Measurements from ENCODE around the gene RPS8. TPM values are rescaled to one million over a fixed set of nuclear protein-coding genes. Genes with fewer than 3 reads are reported as not detected.
"Not testable (repeated sequence)": the region's sequence is repeated elsewhere in the genome, so short reads cannot be mapped to it uniquely, and the experiment has no call there.

The RPS8 gene
- total RNA-seq, 2 experiments from 2014 or later = 3,394 to 3,436 TPM

DNA sequence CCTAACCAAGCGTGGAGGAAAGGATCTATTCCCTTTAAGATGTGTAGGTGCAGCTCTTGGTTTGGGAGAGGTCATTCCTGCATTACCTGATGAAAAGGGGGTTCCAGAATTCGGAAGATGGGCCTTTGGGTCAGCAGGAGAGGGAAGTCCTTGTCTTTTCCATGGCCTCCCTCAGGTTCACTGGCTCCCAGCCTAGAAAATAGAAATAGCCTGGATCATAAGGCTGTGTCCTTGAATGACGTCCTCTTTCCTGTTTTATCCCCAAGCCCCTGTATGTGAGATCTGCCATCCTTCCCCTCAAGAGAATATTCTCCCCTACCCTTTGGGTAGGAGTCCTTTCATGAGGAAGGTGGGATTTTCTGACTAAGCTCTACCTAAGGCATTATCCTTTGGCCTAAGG lies 14.5 kb upstream of the RPS8 start:
- H3K27me3 ChIP-seq (ENCODE audit: control insufficient read depth in 1 of 2, insufficient read depth in 2 of 2, low read length in 2 of 2) = no peaks in the 10 kb centered on the region
- peaks cover 4% of the 10 kb centered on the region for H3K36me3 ChIP-seq (ENCODE audit: insufficient read depth, low read length)
- DNase-seq (no peak), ATAC-seq (ENCODE audit: poor library complexity) (no peak)
- ChIA-PET POLR2A (interaction anchor here (1.6 kb wide), 1 partner anchor 15 kb away, joined by 5 read pairs; the partner anchor contains the start of gene RPS8), CTCF (interaction anchor here (1.6 kb wide), 1 partner anchor 29 kb away, joined by 5 read pairs; no protein-coding TSS in a partner anchor)
- H3K4me3 ChIP-seq (ENCODE audit: low read length) = no peak overlapping the region
- Mint-ChIP-seq H3K27me3 (no peaks in the 10 kb centered on the region), H3K36me3 (ENCODE audit: low read depth) (no peaks in the 10 kb centered on the region), H3K9me3 (no peaks in the 10 kb centered on the region), H3K27ac (no peak overlapping the region), H3K4me1 (ENCODE audit: low read depth) (no peaks in the 10 kb centered on the region), H3K4me3 (no peak overlapping the region)
- H3K4me1 ChIP-seq (ENCODE audit: insufficient read depth, low read length) = peaks cover 5% of the 10 kb centered on the region
- TF ChIP-seq, protein P1, sequence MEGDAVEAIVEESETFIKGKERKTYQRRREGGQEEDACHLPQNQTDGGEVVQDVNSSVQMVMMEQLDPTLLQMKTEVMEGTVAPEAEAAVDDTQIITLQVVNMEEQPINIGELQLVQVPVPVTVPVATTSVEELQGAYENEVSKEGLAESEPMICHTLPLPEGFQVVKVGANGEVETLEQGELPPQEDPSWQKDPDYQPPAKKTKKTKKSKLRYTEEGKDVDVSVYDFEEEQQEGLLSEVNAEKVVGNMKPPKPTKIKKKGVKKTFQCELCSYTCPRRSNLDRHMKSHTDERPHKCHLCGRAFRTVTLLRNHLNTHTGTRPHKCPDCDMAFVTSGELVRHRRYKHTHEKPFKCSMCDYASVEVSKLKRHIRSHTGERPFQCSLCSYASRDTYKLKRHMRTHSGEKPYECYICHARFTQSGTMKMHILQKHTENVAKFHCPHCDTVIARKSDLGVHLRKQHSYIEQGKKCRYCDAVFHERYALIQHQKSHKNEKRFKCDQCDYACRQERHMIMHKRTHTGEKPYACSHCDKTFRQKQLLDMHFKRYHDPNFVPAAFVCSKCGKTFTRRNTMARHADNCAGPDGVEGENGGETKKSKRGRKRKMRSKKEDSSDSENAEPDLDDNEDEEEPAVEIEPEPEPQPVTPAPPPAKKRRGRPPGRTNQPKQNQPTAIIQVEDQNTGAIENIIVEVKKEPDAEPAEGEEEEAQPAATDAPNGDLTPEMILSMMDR (IDR thresholded peaks at IDR 0.05) = no peak
- no peaks in the 10 kb centered on the region for H3K9me3 ChIP-seq (ENCODE audit: control insufficient read depth in 1 of 2, insufficient read depth in 1 of 2, low read length in 2 of 2)
- H3K27ac ChIP-seq (ENCODE audit: low read depth in 1 of 2, low read length in 2 of 2) = no peak overlapping the region
- intact Hi-C loops (cut with DNase I, micrococcal nuclease) = no loop called here

DNA sequence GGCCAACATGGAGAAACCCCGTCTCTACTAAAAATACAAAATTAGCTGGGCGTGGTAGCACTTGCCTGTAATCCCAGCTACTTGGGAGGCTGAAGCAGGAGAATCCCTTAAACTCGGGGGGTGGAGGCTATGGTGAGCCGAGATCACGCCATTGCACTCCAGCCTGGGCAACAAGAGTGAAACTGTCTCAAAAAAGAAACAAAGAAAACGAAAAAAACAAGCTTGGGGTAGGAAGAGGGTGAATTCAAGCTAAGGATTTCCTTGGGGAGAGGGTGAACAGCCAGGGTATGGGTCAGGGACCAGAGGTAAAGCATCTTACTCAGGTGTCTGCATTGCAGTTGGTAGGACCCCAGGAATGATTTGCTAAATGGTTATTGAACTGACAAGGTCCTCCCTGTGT lies 8.9 kb upstream of the RPS8 start:
- CTCF ChIA-PET; H3K27me3 Mint-ChIP-seq; H3K36me3 ChIP-seq (ENCODE audit: insufficient read depth, low read length); H3K27me3 ChIP-seq (ENCODE audit: control insufficient read depth in 1 of 2, insufficient read depth in 2 of 2, low read length in 2 of 2); H3K4me1 ChIP-seq (ENCODE audit: insufficient read depth, low read length); H3K36me3 Mint-ChIP-seq (ENCODE audit: low read depth); H3K4me3 ChIP-seq (ENCODE audit: low read length); H3K4me3 Mint-ChIP-seq; H3K27ac Mint-ChIP-seq; H3K4me1 Mint-ChIP-seq (ENCODE audit: low read depth); intact Hi-C loops (cut with DNase I, micrococcal nuclease); H3K27ac ChIP-seq (ENCODE audit: low read depth in 1 of 2, low read length in 2 of 2); DNase-seq; H3K9me3 Mint-ChIP-seq; H3K9me3 ChIP-seq (ENCODE audit: control insufficient read depth in 1 of 2, insufficient read depth in 1 of 2, low read length in 2 of 2); ATAC-seq (ENCODE audit: poor library complexity): not testable (repeated sequence)
- POLR2A ChIA-PET = interaction anchor here (2.2 kb wide), 1 partner anchor 9 kb away, joined by 10 read pairs; the partner anchor contains the start of gene RPS8

DNA sequence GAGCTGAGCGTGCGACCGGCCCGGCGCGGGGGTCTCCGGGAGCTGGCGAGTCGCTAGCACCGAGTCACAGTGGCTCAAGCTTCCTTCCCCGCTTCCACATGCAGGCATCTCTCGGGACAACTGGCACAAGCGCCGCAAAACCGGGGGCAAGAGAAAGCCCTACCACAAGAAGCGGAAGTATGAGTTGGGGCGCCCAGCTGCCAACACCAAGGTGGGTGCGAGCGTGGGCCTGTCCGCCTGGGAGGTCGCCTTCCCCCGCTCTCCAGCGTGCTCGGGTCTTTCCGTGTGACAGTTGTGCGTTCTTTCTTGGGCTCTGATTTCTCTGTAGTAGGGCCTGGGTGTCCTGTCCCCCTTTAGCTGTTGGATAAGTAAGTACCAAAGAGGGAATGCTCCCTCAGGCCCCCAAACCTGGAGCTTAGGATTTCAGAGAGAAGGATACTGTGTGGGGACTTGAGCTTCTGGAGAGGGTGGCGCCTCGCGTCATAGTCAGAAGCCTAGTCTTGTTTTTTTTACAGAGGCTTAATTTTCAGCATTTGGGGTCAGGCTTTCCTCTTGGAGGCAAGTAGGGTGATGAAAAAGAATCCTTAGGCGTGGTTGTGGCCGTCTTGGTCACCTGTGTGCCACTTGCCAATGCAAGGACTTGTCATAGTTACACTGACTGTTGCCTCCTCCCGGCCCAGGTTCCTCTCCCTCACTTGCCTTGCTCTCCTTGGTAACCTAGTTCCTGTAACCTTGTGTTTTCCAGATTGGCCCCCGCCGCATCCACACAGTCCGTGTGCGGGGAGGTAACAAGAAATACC lies 790 bp downstream of the RPS8 start:
- DNase-seq (peak in 8 of 14 experiments; percentile 20 to 64 (median 27)), ATAC-seq (ENCODE audit: poor library complexity) (peak; percentile 17)
- H3K9me3 ChIP-seq (ENCODE audit: control insufficient read depth in 1 of 2, insufficient read depth in 1 of 2, low read length in 2 of 2) = no peaks in the 10 kb centered on the region
- H3K4me1 Mint-ChIP-seq (ENCODE audit: low read depth) = peaks cover 54% of the 10 kb centered on the region
- intact Hi-C loops (cut with DNase I, micrococcal nuclease) = loop anchor here (1.0 to 10.0 kb wide), 9 partner anchors 35 to 719 kb away; partner anchors contain the start of genes RNU5D-1 (in 2 of the 2), ARMH1 (in 1 of the 2), EIF2B3 (in 1 of the 2) and MUTYH (in 1 of the 2)
- H3K4me3 ChIP-seq (ENCODE audit: low read length) = peak overlapping the region; percentile 77
- H3K27me3 ChIP-seq (ENCODE audit: control insufficient read depth in 1 of 2, insufficient read depth in 2 of 2, low read length in 2 of 2) = no peaks in the 10 kb centered on the region
- peak overlapping the region; percentile 89 for H3K27ac Mint-ChIP-seq
- POLR2A ChIA-PET = interaction anchor here (0.7 to 4.5 kb wide), 31 partner anchors 9 to 910 kb away, joined by 3 to 65 read pairs (median 6); partner anchors contain the start of genes BEST4, BTBD19, CCDC163 and DYNLT4
- TF ChIP-seq, protein P1 (IDR thresholded peaks at IDR 0.05) = no peak
- peaks cover 45% of the 10 kb centered on the region for H3K36me3 ChIP-seq (ENCODE audit: insufficient read depth, low read length)
- H3K27ac ChIP-seq (ENCODE audit: low read depth in 1 of 2, low read length in 2 of 2) = peak overlapping the region; percentile 91
- H3K4me1 ChIP-seq (ENCODE audit: insufficient read depth, low read length) = peaks cover 33% of the 10 kb centered on the region
- CTCF ChIA-PET = interaction anchor here (1.3 to 3.8 kb wide), 5 partner anchors 9 to 47 kb away, joined by 8 to 20 read pairs (median 11); partner anchors contain the start of genes PLK3 and RNU5D-1
- no peaks in the 10 kb centered on the region for H3K9me3 Mint-ChIP-seq
- H3K36me3 Mint-ChIP-seq (ENCODE audit: low read depth) = peaks cover 51% of the 10 kb centered on the region
- peak overlapping the region; percentile 90 for H3K4me3 Mint-ChIP-seq
- no peaks in the 10 kb centered on the region for H3K27me3 Mint-ChIP-seq

All from CD4-positive, alpha-beta T cell (primary cell).